Measurements from ENCODE around the gene LPA. TPM values are rescaled to one million over a fixed set of nuclear protein-coding genes. Genes with fewer than 3 reads are reported as not detected.
"Not testable (repeated sequence)": the region's sequence is repeated elsewhere in the genome, so short reads cannot be mapped to it uniquely, and the experiment has no call there.

LPA gene, protein sequence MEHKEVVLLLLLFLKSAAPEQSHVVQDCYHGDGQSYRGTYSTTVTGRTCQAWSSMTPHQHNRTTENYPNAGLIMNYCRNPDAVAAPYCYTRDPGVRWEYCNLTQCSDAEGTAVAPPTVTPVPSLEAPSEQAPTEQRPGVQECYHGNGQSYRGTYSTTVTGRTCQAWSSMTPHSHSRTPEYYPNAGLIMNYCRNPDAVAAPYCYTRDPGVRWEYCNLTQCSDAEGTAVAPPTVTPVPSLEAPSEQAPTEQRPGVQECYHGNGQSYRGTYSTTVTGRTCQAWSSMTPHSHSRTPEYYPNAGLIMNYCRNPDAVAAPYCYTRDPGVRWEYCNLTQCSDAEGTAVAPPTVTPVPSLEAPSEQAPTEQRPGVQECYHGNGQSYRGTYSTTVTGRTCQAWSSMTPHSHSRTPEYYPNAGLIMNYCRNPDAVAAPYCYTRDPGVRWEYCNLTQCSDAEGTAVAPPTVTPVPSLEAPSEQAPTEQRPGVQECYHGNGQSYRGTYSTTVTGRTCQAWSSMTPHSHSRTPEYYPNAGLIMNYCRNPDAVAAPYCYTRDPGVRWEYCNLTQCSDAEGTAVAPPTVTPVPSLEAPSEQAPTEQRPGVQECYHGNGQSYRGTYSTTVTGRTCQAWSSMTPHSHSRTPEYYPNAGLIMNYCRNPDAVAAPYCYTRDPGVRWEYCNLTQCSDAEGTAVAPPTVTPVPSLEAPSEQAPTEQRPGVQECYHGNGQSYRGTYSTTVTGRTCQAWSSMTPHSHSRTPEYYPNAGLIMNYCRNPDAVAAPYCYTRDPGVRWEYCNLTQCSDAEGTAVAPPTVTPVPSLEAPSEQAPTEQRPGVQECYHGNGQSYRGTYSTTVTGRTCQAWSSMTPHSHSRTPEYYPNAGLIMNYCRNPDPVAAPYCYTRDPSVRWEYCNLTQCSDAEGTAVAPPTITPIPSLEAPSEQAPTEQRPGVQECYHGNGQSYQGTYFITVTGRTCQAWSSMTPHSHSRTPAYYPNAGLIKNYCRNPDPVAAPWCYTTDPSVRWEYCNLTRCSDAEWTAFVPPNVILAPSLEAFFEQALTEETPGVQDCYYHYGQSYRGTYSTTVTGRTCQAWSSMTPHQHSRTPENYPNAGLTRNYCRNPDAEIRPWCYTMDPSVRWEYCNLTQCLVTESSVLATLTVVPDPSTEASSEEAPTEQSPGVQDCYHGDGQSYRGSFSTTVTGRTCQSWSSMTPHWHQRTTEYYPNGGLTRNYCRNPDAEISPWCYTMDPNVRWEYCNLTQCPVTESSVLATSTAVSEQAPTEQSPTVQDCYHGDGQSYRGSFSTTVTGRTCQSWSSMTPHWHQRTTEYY (N-terminal part only)
- not detected in 2 replicates for polyA plus RNA-seq (2011; rRNA removed)
- not detected in 2 replicates for polyA minus RNA-seq (2011; rRNA and poly(A)+ RNA removed)

- H3K9me3 ChIP-seq (ENCODE audit: control insufficient read depth, insufficient read depth, low read length) = peaks cover 26% of the 10 kb centered on the region
- H3K27ac ChIP-seq (ENCODE audit: low read depth, low read length); H3K27me3 ChIP-seq (ENCODE audit: control insufficient read depth, insufficient read depth, low read length); CTCF ChIA-PET; H3K4me3 ChIP-seq (ENCODE audit: low read depth, low read length); POLR2A ChIA-PET; DNase-seq (ENCODE audit: low read depth, low spot score): not testable (repeated sequence)
These were observed at the start of gene LPA for GRCh38 chr6:160664198-160664597. LPA (minus strand) TSS chr6:160664275; CDS start chr6:160664214, 61 bp downstream.

- H3K4me3 ChIP-seq (ENCODE audit: low read depth, low read length); DNase-seq (ENCODE audit: low read depth, low spot score); H3K27ac ChIP-seq (ENCODE audit: low read depth, low read length); H3K27me3 ChIP-seq (ENCODE audit: control insufficient read depth, insufficient read depth, low read length); H3K9me3 ChIP-seq (ENCODE audit: control insufficient read depth, insufficient read depth, low read length); POLR2A ChIA-PET; CTCF ChIA-PET: not testable (repeated sequence)
These were observed 44.9 kb upstream of the LPA start for GRCh38 chr6:160708993-160709392.

DNA sequence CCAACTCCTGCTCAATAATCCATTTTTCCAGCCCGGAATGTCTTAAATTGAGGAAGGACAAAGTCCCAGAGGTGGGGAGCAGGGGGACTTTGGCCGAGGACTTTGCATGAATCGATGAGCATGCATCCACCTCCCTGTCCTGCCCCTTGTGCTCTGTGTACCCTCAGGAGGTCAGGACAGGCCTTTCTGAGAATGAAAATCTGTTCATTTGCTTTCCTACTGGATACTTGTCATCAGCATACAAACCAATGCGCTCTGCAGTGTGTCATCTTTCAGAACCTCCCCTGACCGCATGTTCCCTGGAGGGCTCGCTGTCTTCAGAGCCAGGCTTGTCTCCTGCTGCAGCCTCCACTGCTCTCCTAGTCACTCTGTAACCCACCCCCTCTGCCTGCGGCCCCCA is 40.6 kb upstream of the LPA start:
- H3K4me3 ChIP-seq (ENCODE audit: low read depth, low read length); POLR2A ChIA-PET; H3K9me3 ChIP-seq (ENCODE audit: control insufficient read depth, insufficient read depth, low read length); H3K27ac ChIP-seq (ENCODE audit: low read depth, low read length); H3K27me3 ChIP-seq (ENCODE audit: control insufficient read depth, insufficient read depth, low read length); DNase-seq (ENCODE audit: low read depth, low spot score); CTCF ChIA-PET: not testable (repeated sequence)

- CTCF ChIA-PET; DNase-seq (ENCODE audit: low read depth, low spot score); H3K27ac ChIP-seq (ENCODE audit: low read depth, low read length); H3K27me3 ChIP-seq (ENCODE audit: control insufficient read depth, insufficient read depth, low read length); H3K4me3 ChIP-seq (ENCODE audit: low read depth, low read length); POLR2A ChIA-PET: not testable (repeated sequence)
- peaks cover 16% of the 10 kb centered on the region for H3K9me3 ChIP-seq (ENCODE audit: control insufficient read depth, insufficient read depth, low read length)
These were observed 38.0 kb upstream of the LPA start, which contains the start of gene PLG for GRCh38 chr6:160701918-160702680. PLG (plus strand) TSS chr6:160702244; CDS start chr6:160702305, 61 bp downstream.

- no peak overlapping the region for H3K4me3 ChIP-seq (ENCODE audit: low read depth, low read length)
- no peak for TF ChIP-seq CTCF (IDR thresholded peaks at IDR 0.05; ENCODE audit: low read depth, low read length)
- POLR2A ChIA-PET = no interaction called here
- H3K27me3 ChIP-seq (ENCODE audit: control insufficient read depth, insufficient read depth, low read length) = no peaks in the 10 kb centered on the region
- H3K27ac ChIP-seq (ENCODE audit: low read depth, low read length) = no peak overlapping the region
- no peak for DNase-seq (ENCODE audit: low read depth, low spot score)
- H3K9me3 ChIP-seq (ENCODE audit: control insufficient read depth, insufficient read depth, low read length) = peaks cover 10% of the 10 kb centered on the region
- CTCF ChIA-PET = no interaction called here
These were observed 33.8 kb upstream of the LPA start for GRCh38 chr6:160697826-160698225.

DNA sequence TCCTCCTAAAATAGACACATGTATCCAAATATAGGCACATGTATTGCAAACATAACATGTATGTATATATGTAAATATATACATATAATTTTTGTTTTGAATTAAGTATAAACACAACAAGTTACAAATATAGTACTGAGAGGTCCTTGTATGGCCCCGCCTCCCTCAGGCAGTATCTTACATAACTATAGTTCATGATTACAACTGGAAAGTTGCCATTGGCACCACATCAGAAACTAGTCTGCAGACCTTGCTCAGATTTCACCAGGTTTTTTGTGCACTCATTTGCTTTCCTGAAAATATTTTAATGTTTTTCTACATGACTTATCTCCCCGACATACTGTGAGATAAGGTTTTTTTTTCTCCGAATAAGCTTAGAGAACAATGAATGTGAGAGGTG is 32.8 kb upstream of the LPA start:
- H3K27ac ChIP-seq (ENCODE audit: low read depth, low read length); H3K4me3 ChIP-seq (ENCODE audit: low read depth, low read length); POLR2A ChIA-PET; CTCF ChIA-PET; H3K27me3 ChIP-seq (ENCODE audit: control insufficient read depth, insufficient read depth, low read length); DNase-seq (ENCODE audit: low read depth, low spot score): not testable (repeated sequence)
- H3K9me3 ChIP-seq (ENCODE audit: control insufficient read depth, insufficient read depth, low read length) = peaks cover 18% of the 10 kb centered on the region

DNA sequence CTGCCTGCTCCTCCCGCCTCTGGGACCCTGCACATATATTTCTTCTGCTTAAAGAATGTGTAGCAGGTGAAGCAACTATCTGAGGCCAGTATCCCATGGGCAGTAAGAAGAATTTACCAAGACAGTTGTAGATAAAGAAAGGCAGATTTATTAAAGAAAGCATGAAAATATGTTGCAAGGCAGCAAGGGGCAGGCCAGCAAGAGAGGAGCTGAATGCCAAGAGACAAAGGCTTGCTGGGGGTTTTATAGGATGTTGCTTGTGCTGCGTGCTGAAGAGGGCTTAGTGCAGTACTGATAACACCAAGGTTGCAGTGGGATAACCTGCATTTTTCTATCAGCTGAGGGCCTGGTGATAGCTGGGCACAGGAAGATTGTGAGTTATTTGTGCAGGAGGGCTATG is 31.5 kb upstream of the LPA start:
- DNase-seq (ENCODE audit: low read depth, low spot score); POLR2A ChIA-PET; CTCF ChIA-PET; H3K27me3 ChIP-seq (ENCODE audit: control insufficient read depth, insufficient read depth, low read length); H3K4me3 ChIP-seq (ENCODE audit: low read depth, low read length); H3K27ac ChIP-seq (ENCODE audit: low read depth, low read length): not testable (repeated sequence)
- peaks cover 30% of the 10 kb centered on the region for H3K9me3 ChIP-seq (ENCODE audit: control insufficient read depth, insufficient read depth, low read length)

DNA sequence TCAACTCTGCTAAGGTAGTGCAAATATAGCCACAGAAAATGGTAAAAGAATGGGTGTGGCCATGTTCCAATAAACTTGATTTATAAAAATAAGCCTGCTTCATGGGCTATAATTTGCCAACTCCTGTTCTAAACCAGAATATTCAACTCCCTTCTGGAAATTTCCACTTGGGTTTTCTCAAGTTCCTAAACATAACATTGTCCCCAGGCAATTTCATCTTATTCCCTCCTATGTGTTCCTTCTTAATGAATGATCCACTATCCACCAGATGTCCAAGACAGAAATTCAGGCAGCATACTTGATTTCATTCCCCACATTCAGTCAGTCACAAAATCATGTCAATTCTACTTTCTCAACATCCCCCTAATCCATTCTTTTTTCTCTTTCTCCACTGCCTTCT is 30.9 kb upstream of the LPA start:
- H3K4me3 ChIP-seq (ENCODE audit: low read depth, low read length); DNase-seq (ENCODE audit: low read depth, low spot score); H3K27me3 ChIP-seq (ENCODE audit: control insufficient read depth, insufficient read depth, low read length); POLR2A ChIA-PET; CTCF ChIA-PET; H3K27ac ChIP-seq (ENCODE audit: low read depth, low read length): not testable (repeated sequence)
- peaks cover 35% of the 10 kb centered on the region for H3K9me3 ChIP-seq (ENCODE audit: control insufficient read depth, insufficient read depth, low read length)

Data from AG04450 (cell line).